ENCODE measurements around the gene NLRP10. TPM values are rescaled to one million over a fixed set of nuclear protein-coding genes. Genes with fewer than 3 reads are reported as not detected.

NLRP10 gene
- total RNA-seq, 1 donor from 2014 or later = not detected

- DNase-seq (ENCODE audit: missing footprints) (no peak), ATAC-seq (no peak)
- intact Hi-C loops (cut with DNase I) = no loop called here
Observed at GRCh38 chr11:7918141-7918540, 47.1 kb downstream of the NLRP10 start.

Other genes starting within 250 kb of the NLRP10 start
- gene OR5P2, start 168.5 kb downstream of the NLRP10 start, total RNA-seq = not detected
- gene OR5P3, start 134.6 kb downstream of the NLRP10 start, total RNA-seq = not detected
- gene OR10A6, start 34.2 kb downstream of the NLRP10 start, total RNA-seq = not detected
- not detected for gene OR10A3, start 23.7 kb downstream of the NLRP10 start, total RNA-seq
- gene EIF3F, start 21.9 kb upstream of the NLRP10 start, total RNA-seq = 155 TPM
- 21.4 TPM for gene TUB, start 115.8 kb upstream of the NLRP10 start, total RNA-seq
- gene RIC3, start 203.6 kb upstream of the NLRP10 start, total RNA-seq = 11.7 TPM